Measurements from ENCODE around the gene PIK3R3. TPM values are rescaled to one million over a fixed set of nuclear protein-coding genes. Genes with fewer than 3 reads are reported as not detected.

PIK3R3 gene
- total and polyA plus RNA-seq, 9 of the 15 experiments (the other 6 are each of a cell fraction or from before 2014, with no cell fraction given), result 1.4 to 7.7 (median 4.6) TPM

DNA sequence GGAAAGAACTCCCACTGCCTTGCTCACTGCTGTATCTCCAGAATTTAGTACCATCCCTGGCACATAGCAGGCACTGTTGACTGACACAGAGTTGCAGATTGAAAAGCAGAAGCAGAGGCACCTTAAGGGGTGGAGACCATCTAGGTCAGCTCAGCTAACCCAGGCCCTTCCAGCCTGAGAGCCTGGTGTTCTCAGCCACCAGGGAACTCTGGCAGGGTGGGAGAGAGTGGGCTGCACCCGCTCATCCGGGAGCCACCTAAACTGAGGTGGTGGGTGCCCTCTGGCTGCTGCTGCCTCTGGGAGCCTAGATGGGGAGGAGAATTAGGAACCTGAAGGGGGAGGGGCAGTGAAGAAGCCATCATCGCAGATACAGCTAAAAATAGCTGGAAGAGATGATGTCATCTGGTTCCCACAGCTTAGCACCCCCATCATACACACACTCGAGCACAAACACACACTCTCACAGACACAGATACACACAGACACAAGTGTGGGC, 41.0 kb upstream of the PIK3R3 start (continued):
- TF ChIP-seq YBX1 (IDR thresholded peaks at IDR 0.05), result no peak
- TF ChIP-seq ELF2 (CRISPR knock-in tag; IDR thresholded peaks at IDR 0.05), result no peak
- no peak for TF ChIP-seq ZNF253 (CRISPR knock-in tag; conservative IDR thresholded peaks at IDR 0.05)
- no peak for TF ChIP-seq MYC (IDR thresholded peaks at IDR 0.05; ENCODE audit: low read depth, low read length)
- no peak for TF ChIP-seq MYC (CRISPR knock-in tag; IDR thresholded peaks at IDR 0.05; ENCODE audit: borderline replicate concordance, low read depth)
- TF ChIP-seq, protein P1, sequence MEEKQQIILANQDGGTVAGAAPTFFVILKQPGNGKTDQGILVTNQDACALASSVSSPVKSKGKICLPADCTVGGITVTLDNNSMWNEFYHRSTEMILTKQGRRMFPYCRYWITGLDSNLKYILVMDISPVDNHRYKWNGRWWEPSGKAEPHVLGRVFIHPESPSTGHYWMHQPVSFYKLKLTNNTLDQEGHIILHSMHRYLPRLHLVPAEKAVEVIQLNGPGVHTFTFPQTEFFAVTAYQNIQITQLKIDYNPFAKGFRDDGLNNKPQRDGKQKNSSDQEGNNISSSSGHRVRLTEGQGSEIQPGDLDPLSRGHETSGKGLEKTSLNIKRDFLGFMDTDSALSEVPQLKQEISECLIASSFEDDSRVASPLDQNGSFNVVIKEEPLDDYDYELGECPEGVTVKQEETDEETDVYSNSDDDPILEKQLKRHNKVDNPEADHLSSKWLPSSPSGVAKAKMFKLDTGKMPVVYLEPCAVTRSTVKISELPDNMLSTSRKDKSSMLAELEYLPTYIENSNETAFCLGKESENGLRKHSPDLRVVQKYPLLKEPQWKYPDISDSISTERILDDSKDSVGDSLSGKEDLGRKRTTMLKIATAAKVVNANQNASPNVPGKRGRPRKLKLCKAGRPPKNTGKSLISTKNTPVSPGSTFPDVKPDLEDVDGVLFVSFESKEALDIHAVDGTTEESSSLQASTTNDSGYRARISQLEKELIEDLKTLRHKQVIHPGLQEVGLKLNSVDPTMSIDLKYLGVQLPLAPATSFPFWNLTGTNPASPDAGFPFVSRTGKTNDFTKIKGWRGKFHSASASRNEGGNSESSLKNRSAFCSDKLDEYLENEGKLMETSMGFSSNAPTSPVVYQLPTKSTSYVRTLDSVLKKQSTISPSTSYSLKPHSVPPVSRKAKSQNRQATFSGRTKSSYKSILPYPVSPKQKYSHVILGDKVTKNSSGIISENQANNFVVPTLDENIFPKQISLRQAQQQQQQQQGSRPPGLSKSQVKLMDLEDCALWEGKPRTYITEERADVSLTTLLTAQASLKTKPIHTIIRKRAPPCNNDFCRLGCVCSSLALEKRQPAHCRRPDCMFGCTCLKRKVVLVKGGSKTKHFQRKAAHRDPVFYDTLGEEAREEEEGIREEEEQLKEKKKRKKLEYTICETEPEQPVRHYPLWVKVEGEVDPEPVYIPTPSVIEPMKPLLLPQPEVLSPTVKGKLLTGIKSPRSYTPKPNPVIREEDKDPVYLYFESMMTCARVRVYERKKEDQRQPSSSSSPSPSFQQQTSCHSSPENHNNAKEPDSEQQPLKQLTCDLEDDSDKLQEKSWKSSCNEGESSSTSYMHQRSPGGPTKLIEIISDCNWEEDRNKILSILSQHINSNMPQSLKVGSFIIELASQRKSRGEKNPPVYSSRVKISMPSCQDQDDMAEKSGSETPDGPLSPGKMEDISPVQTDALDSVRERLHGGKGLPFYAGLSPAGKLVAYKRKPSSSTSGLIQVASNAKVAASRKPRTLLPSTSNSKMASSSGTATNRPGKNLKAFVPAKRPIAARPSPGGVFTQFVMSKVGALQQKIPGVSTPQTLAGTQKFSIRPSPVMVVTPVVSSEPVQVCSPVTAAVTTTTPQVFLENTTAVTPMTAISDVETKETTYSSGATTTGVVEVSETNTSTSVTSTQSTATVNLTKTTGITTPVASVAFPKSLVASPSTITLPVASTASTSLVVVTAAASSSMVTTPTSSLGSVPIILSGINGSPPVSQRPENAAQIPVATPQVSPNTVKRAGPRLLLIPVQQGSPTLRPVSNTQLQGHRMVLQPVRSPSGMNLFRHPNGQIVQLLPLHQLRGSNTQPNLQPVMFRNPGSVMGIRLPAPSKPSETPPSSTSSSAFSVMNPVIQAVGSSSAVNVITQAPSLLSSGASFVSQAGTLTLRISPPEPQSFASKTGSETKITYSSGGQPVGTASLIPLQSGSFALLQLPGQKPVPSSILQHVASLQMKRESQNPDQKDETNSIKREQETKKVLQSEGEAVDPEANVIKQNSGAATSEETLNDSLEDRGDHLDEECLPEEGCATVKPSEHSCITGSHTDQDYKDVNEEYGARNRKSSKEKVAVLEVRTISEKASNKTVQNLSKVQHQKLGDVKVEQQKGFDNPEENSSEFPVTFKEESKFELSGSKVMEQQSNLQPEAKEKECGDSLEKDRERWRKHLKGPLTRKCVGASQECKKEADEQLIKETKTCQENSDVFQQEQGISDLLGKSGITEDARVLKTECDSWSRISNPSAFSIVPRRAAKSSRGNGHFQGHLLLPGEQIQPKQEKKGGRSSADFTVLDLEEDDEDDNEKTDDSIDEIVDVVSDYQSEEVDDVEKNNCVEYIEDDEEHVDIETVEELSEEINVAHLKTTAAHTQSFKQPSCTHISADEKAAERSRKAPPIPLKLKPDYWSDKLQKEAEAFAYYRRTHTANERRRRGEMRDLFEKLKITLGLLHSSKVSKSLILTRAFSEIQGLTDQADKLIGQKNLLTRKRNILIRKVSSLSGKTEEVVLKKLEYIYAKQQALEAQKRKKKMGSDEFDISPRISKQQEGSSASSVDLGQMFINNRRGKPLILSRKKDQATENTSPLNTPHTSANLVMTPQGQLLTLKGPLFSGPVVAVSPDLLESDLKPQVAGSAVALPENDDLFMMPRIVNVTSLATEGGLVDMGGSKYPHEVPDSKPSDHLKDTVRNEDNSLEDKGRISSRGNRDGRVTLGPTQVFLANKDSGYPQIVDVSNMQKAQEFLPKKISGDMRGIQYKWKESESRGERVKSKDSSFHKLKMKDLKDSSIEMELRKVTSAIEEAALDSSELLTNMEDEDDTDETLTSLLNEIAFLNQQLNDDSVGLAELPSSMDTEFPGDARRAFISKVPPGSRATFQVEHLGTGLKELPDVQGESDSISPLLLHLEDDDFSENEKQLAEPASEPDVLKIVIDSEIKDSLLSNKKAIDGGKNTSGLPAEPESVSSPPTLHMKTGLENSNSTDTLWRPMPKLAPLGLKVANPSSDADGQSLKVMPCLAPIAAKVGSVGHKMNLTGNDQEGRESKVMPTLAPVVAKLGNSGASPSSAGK (IDR thresholded peaks at IDR 0.05), result no peak
- TF ChIP-seq SMARCA4 (IDR thresholded peaks at IDR 0.05), result peak; percentile 44; the same call in 1 of the 2 replicates
- no peak for TF ChIP-seq RHOXF2B (CRISPR knock-in tag; conservative IDR thresholded peaks at IDR 0.05)
- no peak for TF ChIP-seq SRSF3 (IDR thresholded peaks at IDR 0.05; ENCODE audit: insufficient read depth, low read length)
- TF ChIP-seq PCBP2 (IDR thresholded peaks at IDR 0.05; ENCODE audit: low read depth, low read length, poor library complexity, severe bottlenecking), result no peak
- TF ChIP-seq SMC3 (conservative IDR thresholded peaks at IDR 0.05; ENCODE audit: insufficient read depth, low read depth, low read length), result no peak
- TF ChIP-seq ZFP1 (CRISPR knock-in tag; IDR thresholded peaks at IDR 0.05), result no peak
- TF ChIP-seq ZNF707 (CRISPR knock-in tag; conservative IDR thresholded peaks at IDR 0.05), result no peak
- TF ChIP-seq, protein P2, sequence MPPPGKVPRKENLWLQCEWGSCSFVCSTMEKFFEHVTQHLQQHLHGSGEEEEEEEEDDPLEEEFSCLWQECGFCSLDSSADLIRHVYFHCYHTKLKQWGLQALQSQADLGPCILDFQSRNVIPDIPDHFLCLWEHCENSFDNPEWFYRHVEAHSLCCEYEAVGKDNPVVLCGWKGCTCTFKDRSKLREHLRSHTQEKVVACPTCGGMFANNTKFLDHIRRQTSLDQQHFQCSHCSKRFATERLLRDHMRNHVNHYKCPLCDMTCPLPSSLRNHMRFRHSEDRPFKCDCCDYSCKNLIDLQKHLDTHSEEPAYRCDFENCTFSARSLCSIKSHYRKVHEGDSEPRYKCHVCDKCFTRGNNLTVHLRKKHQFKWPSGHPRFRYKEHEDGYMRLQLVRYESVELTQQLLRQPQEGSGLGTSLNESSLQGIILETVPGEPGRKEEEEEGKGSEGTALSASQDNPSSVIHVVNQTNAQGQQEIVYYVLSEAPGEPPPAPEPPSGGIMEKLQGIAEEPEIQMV (tag; conservative IDR thresholded peaks at IDR 0.05; ENCODE audit: low read depth), result no peak
- no peak for TF ChIP-seq PURB (CRISPR knock-in tag; IDR thresholded peaks at IDR 0.05; ENCODE audit: low read depth)
- TF ChIP-seq HSF4 (CRISPR knock-in tag; IDR thresholded peaks at IDR 0.05; ENCODE audit: borderline replicate concordance), result no peak
- no peak for TF ChIP-seq DDX20 (tag; IDR thresholded peaks at IDR 0.05; ENCODE audit: low read depth)
- TF ChIP-seq PRMT5 (CRISPR knock-in tag; IDR thresholded peaks at IDR 0.05), result no peak

Data from K562 (cell line).